Esophagus squamous epithelium (tissue), 5 donors: ENCODE data around the gene ARL4A. TPM values are rescaled to one million over a fixed set of nuclear protein-coding genes. Genes with fewer than 3 reads are reported as not detected.
A peak's percentile ranks its signal among the peaks of the same experiment; 100 is the strongest.

Experiments
- DNase-seq: peaks from one replicate; lab custom pipeline; 2025; lab: John Stamatoyannopoulos, UW
- H3K27ac ChIP-seq, 4 donors: fragments of 200-600 bp; sonication (generic); one replicate each; pipeline ENCODE4 v1.5.1; 2016 to 2019; ENCODE audit warnings: mild to moderate bottlenecking in 1 of 4
- H3K27me3 ChIP-seq, 4 donors: fragments of 200-600 bp; sonication (generic); 1 replicate in 3 of 4; 2 replicates in 1 of 4; pipeline versions ENCODE4 v1.5.1 to v1.6.0; 2017 to 2021; ENCODE audit warnings: antibody characterized with exemption in 1 of 4
- H3K36me3 ChIP-seq, 3 donors: fragments of 200-600 bp; sonication (generic); one replicate each; pipeline ENCODE4 v1.5.1; 2016 to 2019
- H3K4me1 ChIP-seq, 3 donors: fragments of 200-600 bp; sonication (generic); one replicate each; pipeline ENCODE4 v1.5.1; 2017 to 2019
- H3K4me3 ChIP-seq, 4 donors: fragments of 200-600 bp; sonication (generic); 1 replicate in 3 of 4; 2 replicates in 1 of 4; pipeline ENCODE4 v1.5.1; 2016 to 2019; ENCODE audit warnings: mild to moderate bottlenecking in 2 of 4, moderate library complexity in 1 of 4
- H3K9me3 ChIP-seq, 3 donors: fragments of 200-600 bp; sonication (generic); one replicate each; pipeline ENCODE4 v1.5.1; 2016 to 2019
- CTCF ChIP-seq, 6 experiments: fragments of 450-650 bp in 4 of 6; fragments of 200-600 bp in 2 of 6; sonication (generic) in 2 of 6; IDR thresholded peaks; one replicate each; pipeline ENCODE4 v1.5.1; 2016 to 2019; ENCODE audit warnings: antibody characterized with exemption in 6 of 6, mild to moderate bottlenecking in 4 of 6, moderate library complexity in 4 of 6
- POLR2A ChIP-seq, 4 donors: fragments of 450-650 bp; IDR thresholded peaks; one replicate each; pipeline ENCODE4 v1.6.1; 2017; ENCODE audit warnings: antibody characterized with exemption in 4 of 4, mild to moderate bottlenecking in 4 of 4, moderate library complexity in 3 of 4
- WGBS, 2 donors: methylation state at CpG; one replicate each; pipeline ENCODE4 v1.1.5; 2018; 5-methylcytosine and 5-hydroxymethylcytosine counted together
- intact Hi-C: fragments of 100-400 bp; cut with DNase I; formaldehyde crosslinking; loops from one replicate; pipeline ENCODE4 v1.15.0; 2022
- total RNA-seq, 4 donors: library from RNA; depleted of rRNA; stranded (reverse); fragments of >200 nt; gene quantifications; one replicate each; pipeline ENCODE4 v1.1.0, GENCODE V29; 2016
- donor health status: DM: yes; HTN: yes; CAD: no.

Gene ARL4A
- total RNA-seq, 4 donors from 2014 or later: 40.5 to 102 (median 48.5) TPM

- no peaks in the 10 kb centered on the region for H3K27me3 ChIP-seq
- peak overlapping the region in 2 of 4 donors; percentile 6 to 91 for H3K27ac ChIP-seq
- 73 to 81% methylated on average over 1 of the region's 1 CpG for WGBS, 2 donors
- no peak for DNase-seq
- intact Hi-C loops: no loop called here
- H3K4me1 ChIP-seq: peaks cover 0 to 65% (median 3%) of the 10 kb centered on the region in 3 donors
- no peak for TF ChIP-seq POLR2A (IDR thresholded peaks at IDR 0.05)
- TF ChIP-seq CTCF (IDR thresholded peaks at IDR 0.05): no peak
- H3K4me3 ChIP-seq: peak overlapping the region in 2 of 4 donors; percentile 76
- H3K36me3 ChIP-seq: no peaks in the 10 kb centered on the region
- H3K9me3 ChIP-seq: no peaks in the 10 kb centered on the region
These were observed 4.6 kb downstream of the ARL4A start for GRCh38 chr7:12692035-12692434.

GRCh38 chr7:12692479-12693259, 5.2 kb downstream of the ARL4A start:
- peaks cover 0 to 67% (median 3%) of the 10 kb centered on the region in 3 donors for H3K4me1 ChIP-seq
- WGBS, 2 donors: 22 to 53% methylated on average over 3 of the region's 3 CpGs
- intact Hi-C loops: no loop called here
- no peaks in the 10 kb centered on the region for H3K9me3 ChIP-seq
- peak overlapping the region in 1 of 4 donors; percentile 91 for H3K27ac ChIP-seq
- TF ChIP-seq CTCF (IDR thresholded peaks at IDR 0.05) (no peak), POLR2A (IDR thresholded peaks at IDR 0.05) (no peak)
- H3K27me3 ChIP-seq: no peaks in the 10 kb centered on the region
- no peaks in the 10 kb centered on the region for H3K36me3 ChIP-seq
- peak overlapping the region in 1 of 4 donors; percentile 76 for H3K4me3 ChIP-seq
- DNase-seq: no peak

- 43 to 70% methylated on average over 1 of the region's 1 CpG for WGBS, 2 donors
- Histone ChIP-seq H3K9me3 (no peaks in the 10 kb centered on the region), H3K4me1 (peaks cover 0 to 67% (median 3%) of the 10 kb centered on the region in 3 donors), H3K27me3 (no peaks in the 10 kb centered on the region), H3K36me3 (peaks cover 0 to 1% (median 0%) of the 10 kb centered on the region in 3 donors), H3K4me3 (no peak overlapping the region), H3K27ac (peak overlapping the region in 2 of 4 donors; percentile 55 to 57)
- no peak for DNase-seq
- TF ChIP-seq POLR2A (IDR thresholded peaks at IDR 0.05) (no peak), CTCF (IDR thresholded peaks at IDR 0.05) (no peak)
- intact Hi-C loops: no loop called here
These were observed 7.4 kb downstream of the ARL4A start for GRCh38 chr7:12694817-12695216.

- H3K36me3 ChIP-seq: peaks cover 0 to 7% (median 0%) of the 10 kb centered on the region in 3 donors
- peaks cover 0 to 57% (median 3%) of the 10 kb centered on the region in 3 donors for H3K4me1 ChIP-seq
- peak overlapping the region in 3 of 4 donors; percentile 43 to 57 (median 55) for H3K27ac ChIP-seq
- 17 to 25% methylated on average over 1 of the region's 1 CpG for WGBS, 2 donors
- intact Hi-C loops: no loop called here
- H3K27me3 ChIP-seq: no peaks in the 10 kb centered on the region
- no peak for TF ChIP-seq POLR2A (IDR thresholded peaks at IDR 0.05)
- no peak for TF ChIP-seq CTCF (IDR thresholded peaks at IDR 0.05)
- no peak for DNase-seq
- H3K4me3 ChIP-seq: no peak overlapping the region
- H3K9me3 ChIP-seq: peaks cover 0 to 4% (median 0%) of the 10 kb centered on the region in 3 donors
These were observed 8.5 kb downstream of the ARL4A start for GRCh38 chr7:12695965-12696364.

GRCh38 chr7:12699299-12699698, 11.9 kb downstream of the ARL4A start:
- no peaks in the 10 kb centered on the region for H3K27me3 ChIP-seq
- DNase-seq: no peak
- 89 to 97% methylated on average over 10 of the region's 10 CpGs for WGBS, 2 donors
- no peak overlapping the region for H3K4me3 ChIP-seq
- H3K27ac ChIP-seq: no peak overlapping the region
- intact Hi-C loops: no loop called here
- peaks cover 0 to 26% (median 0%) of the 10 kb centered on the region in 3 donors for H3K4me1 ChIP-seq
- TF ChIP-seq CTCF (IDR thresholded peaks at IDR 0.05) (no peak), POLR2A (IDR thresholded peaks at IDR 0.05) (no peak)
- H3K36me3 ChIP-seq: peaks cover 0 to 7% (median 0%) of the 10 kb centered on the region in 3 donors
- H3K9me3 ChIP-seq: peaks cover 0 to 14% (median 5%) of the 10 kb centered on the region in 3 donors
